Suprapubic skin (tissue), 4 donors: Measurements from ENCODE around the gene RPTOR. TPM values are rescaled to one million over a fixed set of nuclear protein-coding genes. Genes with fewer than 3 reads are reported as not detected.

Experiments
- DNase-seq, 2 donors: peaks; one replicate each; pipeline ENCODE4 v3.0.0-alpha.2; 2019; ENCODE audit warnings: low spot score in 2 of 2
- H3K27ac ChIP-seq: fragments of 200-600 bp; sonication (generic); one replicate; pipeline ENCODE4 v1.5.1; 2019
- H3K27me3 ChIP-seq: fragments of 200-600 bp; sonication (generic); one replicate; pipeline ENCODE4 v1.5.1; 2019
- H3K36me3 ChIP-seq: fragments of 200-600 bp; sonication (generic); one replicate; pipeline ENCODE4 v1.5.1; 2019
- H3K4me1 ChIP-seq: fragments of 200-600 bp; sonication (generic); one replicate; pipeline ENCODE4 v1.5.1; 2019
- H3K4me3 ChIP-seq: fragments of 200-600 bp; sonication (generic); one replicate; pipeline ENCODE4 v1.5.1; 2019; ENCODE audit warnings: mild to moderate bottlenecking
- H3K9me3 ChIP-seq: fragments of 200-600 bp; sonication (generic); one replicate; pipeline ENCODE4 v1.5.1; 2019
- CTCF ChIP-seq, 2 donors: fragments of 200-600 bp in 1 of 2; fragments of 450-650 bp in 1 of 2; sonication (generic) in 1 of 2; IDR thresholded peaks; one replicate each; pipeline ENCODE4 v1.5.1; 2016 to 2019; ENCODE audit warnings: antibody characterized with exemption in 2 of 2, mild to moderate bottlenecking in 1 of 2, moderate library complexity in 1 of 2
- EP300 ChIP-seq: sonication (generic); formaldehyde crosslinking; IDR thresholded peaks from one replicate; pipeline ENCODE4 v1.6.1; 2017; ENCODE audit warnings: antibody characterized with exemption
- POLR2A ChIP-seq, 2 donors: fragments of 450-650 bp; IDR thresholded peaks; one replicate each; pipeline ENCODE4 v1.6.1; 2017; ENCODE audit warnings: antibody characterized with exemption in 2 of 2, mild to moderate bottlenecking in 2 of 2, moderate library complexity in 2 of 2
- POLR2AphosphoS5 ChIP-seq, 3 donors: sonication (generic); formaldehyde crosslinking; IDR thresholded peaks; one replicate each; pipeline ENCODE4 v1.6.1; 2017; ENCODE audit warnings: antibody characterized with exemption in 3 of 3
- WGBS: methylation state at CpG from one replicate; pipeline ENCODE4 v1.1.5; 2018; 5-methylcytosine and 5-hydroxymethylcytosine counted together
- total RNA-seq, 4 donors: library from RNA; depleted of rRNA; stranded (reverse); fragments of >200 nt; gene quantifications; one replicate each; pipeline ENCODE4 v1.1.0, GENCODE V29; 2016

Gene RPTOR
- total RNA-seq, 4 donors from 2014 or later: 45.8 to 84.6 (median 53.0) TPM

- Histone ChIP-seq H3K4me1 (no peaks in the 10 kb centered on the region), H3K27me3 (no peaks in the 10 kb centered on the region), H3K36me3 (peaks cover 8% of the 10 kb centered on the region), H3K4me3 (no peak overlapping the region), H3K27ac (no peak overlapping the region), H3K9me3 (no peaks in the 10 kb centered on the region)
- 85% methylated on average over 17 of the region's 17 CpGs for WGBS
- no peak for DNase-seq
- no peak for TF ChIP-seq POLR2AphosphoS5 (IDR thresholded peaks at IDR 0.05)
- TF ChIP-seq POLR2A (IDR thresholded peaks at IDR 0.05): no peak
- TF ChIP-seq EP300: no peak
Observed at GRCh38 chr17:80737106-80738019, 192.7 kb downstream of the RPTOR start.

GRCh38 chr17:80738020-80738808 is 193.6 kb downstream of the RPTOR start:
- no peaks in the 10 kb centered on the region for H3K9me3 ChIP-seq
- no peak for DNase-seq
- H3K4me1 ChIP-seq: no peaks in the 10 kb centered on the region
- no peak overlapping the region for H3K4me3 ChIP-seq
- TF ChIP-seq EP300 (no peak), CTCF (IDR thresholded peaks at IDR 0.05) (no peak), POLR2A (IDR thresholded peaks at IDR 0.05) (no peak), POLR2AphosphoS5 (IDR thresholded peaks at IDR 0.05) (no peak)
- no peaks in the 10 kb centered on the region for H3K27me3 ChIP-seq
- WGBS: 92% methylated on average over 17 of the region's 17 CpGs
- H3K27ac ChIP-seq: no peak overlapping the region
- H3K36me3 ChIP-seq: peaks cover 8% of the 10 kb centered on the region

GRCh38 chr17:80738987-80739730 is 194.5 kb downstream of the RPTOR start:
- WGBS: 88% methylated on average over 21 of the region's 21 CpGs
- H3K36me3 ChIP-seq: peaks cover 6% of the 10 kb centered on the region
- no peak overlapping the region for H3K4me3 ChIP-seq
- DNase-seq: no peak
- no peaks in the 10 kb centered on the region for H3K9me3 ChIP-seq
- no peak overlapping the region for H3K27ac ChIP-seq
- H3K4me1 ChIP-seq: no peaks in the 10 kb centered on the region
- TF ChIP-seq POLR2A (IDR thresholded peaks at IDR 0.05) (no peak), EP300 (no peak), CTCF (IDR thresholded peaks at IDR 0.05) (no peak), POLR2AphosphoS5 (IDR thresholded peaks at IDR 0.05) (no peak)
- no peaks in the 10 kb centered on the region for H3K27me3 ChIP-seq

GRCh38 chr17:80740141-80740540 is 195.5 kb downstream of the RPTOR start:
- Histone ChIP-seq H3K27me3 (no peaks in the 10 kb centered on the region), H3K4me3 (no peak overlapping the region), H3K4me1 (no peaks in the 10 kb centered on the region), H3K27ac (no peak overlapping the region), H3K9me3 (no peaks in the 10 kb centered on the region), H3K36me3 (peaks cover 5% of the 10 kb centered on the region)
- no peak for DNase-seq
- no peak for TF ChIP-seq EP300
- no peak for TF ChIP-seq CTCF (IDR thresholded peaks at IDR 0.05)
- TF ChIP-seq POLR2A (IDR thresholded peaks at IDR 0.05): no peak
- TF ChIP-seq POLR2AphosphoS5 (IDR thresholded peaks at IDR 0.05): no peak
- WGBS: 60% methylated on average over 3 of the region's 3 CpGs

- Histone ChIP-seq H3K27me3 (no peaks in the 10 kb centered on the region), H3K4me3 (no peak overlapping the region), H3K36me3 (peaks cover 5% of the 10 kb centered on the region), H3K27ac (no peak overlapping the region), H3K4me1 (no peaks in the 10 kb centered on the region), H3K9me3 (no peaks in the 10 kb centered on the region)
- no peak for DNase-seq
- TF ChIP-seq POLR2AphosphoS5 (IDR thresholded peaks at IDR 0.05) (no peak), CTCF (IDR thresholded peaks at IDR 0.05) (no peak), EP300 (no peak), POLR2A (IDR thresholded peaks at IDR 0.05) (no peak)
- whole genome bisulfite sequencing: 87% methylated on average over 8 of the region's 8 CpGs
Observed at GRCh38 chr17:80742091-80742490, 197.5 kb downstream of the RPTOR start.
